Cerebellar cortex (tissue), 1 donor: ENCODE measurements around the gene SLAMF8.
A peak's percentile ranks its signal among the peaks of the same experiment; 100 is the strongest.

Experiments used
- DNase-seq: peaks from one replicate; pipeline ENCODE4 v3.0.0-alpha.2; 2015; ENCODE audit warnings: low spot score

SLAMF8 gene

GRCh38 chr1:159872891-159873290, 46.2 kb downstream of the SLAMF8 start:
- peak; percentile 82 for DNase-seq

DNA sequence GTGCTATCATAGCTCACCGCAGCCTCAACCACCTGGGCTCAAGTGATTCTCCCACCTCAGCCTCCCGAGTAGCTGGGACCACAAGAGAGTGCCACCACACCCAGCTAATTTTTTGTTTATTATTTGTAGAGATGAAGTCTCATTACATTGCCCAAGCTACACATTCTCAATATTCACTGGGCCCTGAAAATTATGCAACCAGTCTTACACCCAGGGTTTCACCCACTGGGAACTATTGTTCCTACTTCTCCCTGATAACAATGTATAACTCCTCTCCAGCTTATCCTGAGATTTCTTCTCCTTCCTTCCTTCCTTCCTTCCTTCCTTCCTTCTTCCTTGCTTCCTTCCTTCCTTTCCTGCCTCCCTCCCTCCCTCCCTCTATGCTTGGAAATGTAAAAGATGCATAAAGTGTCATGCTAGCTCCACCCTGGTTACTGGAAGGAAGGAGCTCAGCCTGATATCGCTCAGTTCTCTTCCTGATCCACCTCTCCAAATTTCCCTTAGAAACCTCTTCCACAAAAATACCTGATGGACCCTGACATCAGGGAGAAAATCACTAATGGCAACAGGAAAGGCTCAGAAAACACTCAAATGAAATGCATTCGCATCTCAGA, 47.0 kb downstream of the SLAMF8 start:
- DNase-seq: no peak

DNA sequence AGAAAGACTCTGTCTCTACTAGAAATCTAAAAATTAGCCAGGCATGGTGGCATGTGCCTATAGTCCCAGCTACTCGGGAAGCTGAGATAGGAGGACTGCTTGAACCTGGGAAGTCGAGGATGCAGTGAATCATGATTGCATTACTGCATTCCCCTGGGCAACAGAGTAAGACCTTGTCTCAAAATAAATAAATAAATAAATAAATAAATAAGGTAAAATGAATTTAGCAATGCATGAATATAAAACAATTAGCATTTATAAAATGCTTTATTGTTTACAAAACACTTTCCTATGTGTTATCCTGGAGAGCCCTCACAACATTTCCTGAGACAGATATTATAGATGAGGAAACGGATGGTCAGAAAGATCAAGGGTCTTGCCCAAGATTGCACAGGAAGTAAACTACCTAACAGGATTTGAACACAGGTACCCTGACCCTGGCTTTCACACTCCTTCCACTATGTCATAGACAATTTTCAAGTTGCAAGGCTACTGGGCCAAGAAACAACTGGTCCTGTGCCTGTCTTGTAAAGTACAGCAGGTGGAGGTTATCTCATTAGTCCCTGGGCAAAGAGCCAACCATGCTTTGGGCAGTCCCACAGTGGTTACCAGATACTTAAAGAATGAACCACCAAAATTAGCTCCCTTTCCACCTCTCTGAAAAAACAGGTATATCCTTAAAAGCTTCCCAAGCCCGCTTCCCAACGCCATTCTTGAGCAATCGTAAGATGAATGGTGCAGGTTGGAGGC, 51.2 kb downstream of the SLAMF8 start:
- DNase-seq: no peak

- DNase-seq: no peak
Measured at GRCh38 chr1:159879136-159879535, 52.5 kb downstream of the SLAMF8 start.

GRCh38 chr1:159879977-159880376, 53.3 kb downstream of the SLAMF8 start:
- no peak for DNase-seq

GRCh38 chr1:159880430-159880829, 53.8 kb downstream of the SLAMF8 start:
- DNase-seq: no peak

- DNase-seq: peak; percentile 63
Measured at GRCh38 chr1:159881622-159882526, 55.2 kb downstream of the SLAMF8 start.

- DNase-seq: no peak
Measured at GRCh38 chr1:159882527-159882862, 55.8 kb downstream of the SLAMF8 start.

DNA sequence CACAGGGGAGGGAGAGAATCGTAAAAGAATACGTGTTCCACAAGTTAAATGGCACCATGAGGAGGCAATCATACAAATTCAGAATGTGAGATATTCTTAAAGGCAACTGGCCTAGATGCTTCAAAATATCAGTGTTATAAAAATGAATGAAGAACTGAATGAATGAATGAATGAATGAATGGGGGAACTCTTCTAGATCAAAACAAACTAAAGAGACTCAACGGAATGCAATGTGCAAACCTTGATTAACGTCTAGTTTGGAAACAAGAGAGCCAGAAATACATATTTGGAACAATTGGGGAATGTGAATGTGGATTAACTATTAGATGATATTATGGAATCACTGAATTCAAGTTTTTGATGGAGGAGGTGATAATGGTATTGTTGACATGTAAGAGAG, 56.5 kb downstream of the SLAMF8 start:
- DNase-seq: no peak

DNA sequence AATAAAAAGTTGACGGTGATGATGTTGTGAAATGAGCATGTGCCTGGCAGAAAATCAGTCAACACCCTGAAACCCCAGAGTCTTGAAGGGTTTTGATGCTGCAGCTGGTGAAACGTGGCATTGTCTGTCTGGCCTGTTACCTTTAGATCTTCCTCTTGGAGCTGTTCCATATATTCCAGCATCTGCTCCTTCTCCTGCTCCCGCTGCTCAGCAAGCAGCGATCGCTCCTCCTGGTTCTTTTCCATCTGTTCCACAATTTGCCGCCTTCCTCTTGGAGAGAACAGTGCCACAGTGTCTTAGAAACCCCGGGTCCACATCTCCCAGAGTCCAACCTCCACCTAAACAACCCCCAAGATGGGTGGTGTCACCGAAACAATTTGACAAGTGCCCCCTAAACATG, 57.6 kb downstream of the SLAMF8 start:
- DNase-seq: peak; percentile 72
